Testis (tissue), 2 donors: ENCODE results near the gene TMEM116.

Experiments used
- POLR2A ChIP-seq: fragments of 450-650 bp; IDR thresholded peaks from one replicate; pipeline ENCODE4 v1.6.1; 2017; ENCODE audit warnings: antibody characterized with exemption, mild to moderate bottlenecking, moderate library complexity
- TF ChIP-seq, protein P1 (sequence below), 3 experiments: fragments of 450-650 bp in 2 of 3; fragments of 200-600 bp in 1 of 3; sonication (generic) in 1 of 3; IDR thresholded peaks; one replicate each; pipeline ENCODE4 v1.5.1; 2016 to 2019; ENCODE audit warnings: antibody characterized with exemption in 3 of 3, mild to moderate bottlenecking in 2 of 3, moderate library complexity in 1 of 3

DNA sequence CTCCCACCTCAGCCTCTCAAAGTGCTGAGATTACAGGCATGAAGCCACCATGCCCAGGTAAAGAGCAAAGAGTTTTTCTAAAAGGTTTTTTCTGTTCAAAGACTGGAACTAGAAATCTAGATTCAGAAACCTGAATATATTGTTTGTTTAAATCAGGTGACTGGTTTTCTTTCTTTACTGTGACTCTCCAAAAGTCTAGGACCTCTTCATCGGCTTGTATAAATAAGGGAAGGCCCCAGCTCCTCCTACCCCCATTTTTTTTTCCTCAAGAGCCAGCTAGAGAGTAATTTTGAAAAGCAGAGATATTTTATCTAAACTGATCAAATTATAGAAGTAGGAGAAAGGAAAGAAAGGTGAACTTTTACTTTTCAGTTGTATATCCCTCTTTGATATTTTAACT, 48.0 kb downstream of the TMEM116 start:
- TF ChIP-seq, protein P1, sequence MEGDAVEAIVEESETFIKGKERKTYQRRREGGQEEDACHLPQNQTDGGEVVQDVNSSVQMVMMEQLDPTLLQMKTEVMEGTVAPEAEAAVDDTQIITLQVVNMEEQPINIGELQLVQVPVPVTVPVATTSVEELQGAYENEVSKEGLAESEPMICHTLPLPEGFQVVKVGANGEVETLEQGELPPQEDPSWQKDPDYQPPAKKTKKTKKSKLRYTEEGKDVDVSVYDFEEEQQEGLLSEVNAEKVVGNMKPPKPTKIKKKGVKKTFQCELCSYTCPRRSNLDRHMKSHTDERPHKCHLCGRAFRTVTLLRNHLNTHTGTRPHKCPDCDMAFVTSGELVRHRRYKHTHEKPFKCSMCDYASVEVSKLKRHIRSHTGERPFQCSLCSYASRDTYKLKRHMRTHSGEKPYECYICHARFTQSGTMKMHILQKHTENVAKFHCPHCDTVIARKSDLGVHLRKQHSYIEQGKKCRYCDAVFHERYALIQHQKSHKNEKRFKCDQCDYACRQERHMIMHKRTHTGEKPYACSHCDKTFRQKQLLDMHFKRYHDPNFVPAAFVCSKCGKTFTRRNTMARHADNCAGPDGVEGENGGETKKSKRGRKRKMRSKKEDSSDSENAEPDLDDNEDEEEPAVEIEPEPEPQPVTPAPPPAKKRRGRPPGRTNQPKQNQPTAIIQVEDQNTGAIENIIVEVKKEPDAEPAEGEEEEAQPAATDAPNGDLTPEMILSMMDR (IDR thresholded peaks at IDR 0.05): no peak
- TF ChIP-seq POLR2A: no peak
